GM12875 (cell line): Measurements from ENCODE around the gene CCP110.

Source experiments
- H3K4me3 ChIP-seq: one replicate; pipeline ENCODE4 v1.5.1; 2011; ENCODE audit warnings: low read depth, low read length, control low read depth
- CTCF ChIP-seq: IDR thresholded peaks from 2 replicates; pipeline ENCODE4 v1.5.1; 2011; ENCODE audit warnings: low read depth, mild to moderate bottlenecking, control low read depth, inconsistent platforms, low read length, moderate library complexity, borderline replicate concordance; ENCODE audit not compliant: insufficient read depth

CCP110 gene

GRCh38 chr16:19506965-19507364 is 16.8 kb upstream of the CCP110 start:
- TF ChIP-seq CTCF: no peak
- H3K4me3 ChIP-seq: no peak overlapping the region

DNA sequence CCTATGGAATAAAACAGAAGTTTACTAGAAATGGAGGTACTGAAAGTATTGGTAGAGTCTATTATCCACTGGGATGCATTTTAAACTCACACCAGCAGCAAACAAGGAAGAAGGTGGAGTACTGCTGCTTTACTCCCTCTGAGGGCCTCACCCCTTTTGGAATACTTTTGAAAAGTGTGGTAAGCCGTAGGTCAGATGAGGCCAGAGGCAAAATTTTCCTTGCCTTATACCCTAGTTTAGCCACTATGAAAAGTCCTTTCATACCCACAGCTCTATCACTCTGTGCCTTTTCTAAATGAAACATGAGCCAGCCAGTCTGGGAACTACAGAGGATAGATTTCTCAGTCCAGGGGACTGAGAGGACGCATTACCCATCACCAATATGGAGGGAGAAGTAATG is 15.9 kb upstream of the CCP110 start:
- no peak overlapping the region for H3K4me3 ChIP-seq
- TF ChIP-seq CTCF: no peak

GRCh38 chr16:19512297-19512696 is 11.4 kb upstream of the CCP110 start:
- H3K4me3 ChIP-seq: no peak overlapping the region
- TF ChIP-seq CTCF: no peak

- no peak overlapping the region for H3K4me3 ChIP-seq
- no peak for TF ChIP-seq CTCF
Observed at GRCh38 chr16:19513377-19514053, 10.2 kb upstream of the CCP110 start.

- no peak overlapping the region for H3K4me3 ChIP-seq
- TF ChIP-seq CTCF: no peak
Observed at GRCh38 chr16:19515757-19516156, 8.0 kb upstream of the CCP110 start.

DNA sequence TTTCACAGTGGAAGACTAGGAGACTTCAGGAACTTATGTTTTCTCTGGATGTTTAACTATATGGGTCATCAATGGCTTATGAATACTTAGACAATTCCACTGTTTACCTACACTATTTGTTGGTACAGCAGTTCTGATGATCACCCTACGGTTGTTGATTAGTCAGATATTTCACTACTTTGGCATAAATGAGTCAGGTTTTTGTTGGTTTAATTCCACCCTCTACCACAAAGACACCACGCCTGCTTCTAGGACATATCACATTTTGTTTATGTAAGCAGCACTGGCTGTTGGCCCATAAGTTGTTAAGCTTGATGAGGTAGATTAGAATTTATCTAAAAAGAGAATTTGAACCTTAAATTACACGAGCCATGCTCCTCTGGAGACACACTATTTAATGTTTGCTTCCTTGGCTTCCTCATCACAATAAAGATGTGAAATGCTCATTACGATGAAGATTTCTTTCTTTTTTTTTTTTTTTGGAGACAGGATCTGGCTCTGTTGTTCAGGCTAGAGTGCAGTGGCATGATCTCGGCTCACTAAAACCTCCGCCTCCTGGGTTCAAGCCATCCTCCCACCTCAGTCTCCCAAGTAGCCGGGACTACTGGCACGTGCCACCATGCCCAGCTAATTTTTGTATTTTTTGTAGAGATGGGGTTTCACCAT is 6.2 kb upstream of the CCP110 start:
- no peak for TF ChIP-seq CTCF
- H3K4me3 ChIP-seq: no peak overlapping the region

DNA sequence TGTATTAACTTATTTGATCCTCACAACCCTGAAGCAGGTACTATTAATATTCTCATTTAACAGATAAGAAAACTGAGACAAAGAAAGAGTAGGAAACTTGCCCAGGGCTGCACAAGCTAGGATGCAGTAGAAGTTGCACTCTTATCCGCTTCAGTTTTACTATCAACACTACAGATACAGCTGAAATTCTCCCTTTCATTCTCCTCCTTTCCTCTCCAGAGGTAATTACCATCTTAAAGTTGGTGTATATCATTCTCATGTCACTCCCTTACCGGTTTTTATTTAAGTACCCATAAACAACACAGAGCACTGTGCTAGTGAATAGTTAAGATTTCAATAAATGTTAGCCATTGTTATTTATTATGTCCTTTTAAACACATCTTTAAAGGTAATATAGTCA is 5.4 kb upstream of the CCP110 start:
- no peak overlapping the region for H3K4me3 ChIP-seq
- TF ChIP-seq CTCF: no peak
